ENCODE measurements around the gene IGSF1.

DNA sequence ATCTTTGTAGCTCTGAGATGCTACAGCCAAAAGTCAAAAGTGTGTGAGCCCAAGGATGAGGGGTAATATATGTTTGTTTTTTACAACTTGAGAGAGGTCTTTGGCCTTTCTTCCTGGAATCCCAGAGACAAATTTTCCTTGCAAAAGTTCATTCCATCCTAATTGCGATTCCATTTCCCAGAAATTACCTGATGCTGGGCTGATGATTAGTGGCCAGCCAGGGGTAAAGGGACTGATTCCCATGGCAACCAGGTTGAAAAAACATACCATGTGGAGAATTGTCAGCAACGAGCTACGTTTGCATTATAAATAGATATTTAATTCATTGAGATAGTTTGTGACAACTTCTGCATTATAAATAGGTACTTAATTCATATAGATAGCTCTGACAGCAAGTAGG is 17.8 kb downstream of the IGSF1 start:
- TF ChIP-seq CTCF (IDR thresholded peaks at IDR 0.05) (no peak), POLR2AphosphoS5 (IDR thresholded peaks at IDR 0.05; ENCODE audit: low read depth, low read length) (no peak), TCF7L2 (IDR thresholded peaks at IDR 0.05; ENCODE audit: low read depth, low read length) (no peak), SIN3A (IDR thresholded peaks at IDR 0.05; ENCODE audit: borderline replicate concordance, insufficient read depth, low read depth, low read length) (no peak)
- TF ChIP-seq, protein P1, sequence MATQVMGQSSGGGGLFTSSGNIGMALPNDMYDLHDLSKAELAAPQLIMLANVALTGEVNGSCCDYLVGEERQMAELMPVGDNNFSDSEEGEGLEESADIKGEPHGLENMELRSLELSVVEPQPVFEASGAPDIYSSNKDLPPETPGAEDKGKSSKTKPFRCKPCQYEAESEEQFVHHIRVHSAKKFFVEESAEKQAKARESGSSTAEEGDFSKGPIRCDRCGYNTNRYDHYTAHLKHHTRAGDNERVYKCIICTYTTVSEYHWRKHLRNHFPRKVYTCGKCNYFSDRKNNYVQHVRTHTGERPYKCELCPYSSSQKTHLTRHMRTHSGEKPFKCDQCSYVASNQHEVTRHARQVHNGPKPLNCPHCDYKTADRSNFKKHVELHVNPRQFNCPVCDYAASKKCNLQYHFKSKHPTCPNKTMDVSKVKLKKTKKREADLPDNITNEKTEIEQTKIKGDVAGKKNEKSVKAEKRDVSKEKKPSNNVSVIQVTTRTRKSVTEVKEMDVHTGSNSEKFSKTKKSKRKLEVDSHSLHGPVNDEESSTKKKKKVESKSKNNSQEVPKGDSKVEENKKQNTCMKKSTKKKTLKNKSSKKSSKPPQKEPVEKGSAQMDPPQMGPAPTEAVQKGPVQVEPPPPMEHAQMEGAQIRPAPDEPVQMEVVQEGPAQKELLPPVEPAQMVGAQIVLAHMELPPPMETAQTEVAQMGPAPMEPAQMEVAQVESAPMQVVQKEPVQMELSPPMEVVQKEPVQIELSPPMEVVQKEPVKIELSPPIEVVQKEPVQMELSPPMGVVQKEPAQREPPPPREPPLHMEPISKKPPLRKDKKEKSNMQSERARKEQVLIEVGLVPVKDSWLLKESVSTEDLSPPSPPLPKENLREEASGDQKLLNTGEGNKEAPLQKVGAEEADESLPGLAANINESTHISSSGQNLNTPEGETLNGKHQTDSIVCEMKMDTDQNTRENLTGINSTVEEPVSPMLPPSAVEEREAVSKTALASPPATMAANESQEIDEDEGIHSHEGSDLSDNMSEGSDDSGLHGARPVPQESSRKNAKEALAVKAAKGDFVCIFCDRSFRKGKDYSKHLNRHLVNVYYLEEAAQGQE (IDR thresholded peaks at IDR 0.05; ENCODE audit: insufficient read depth in 1 of 2, low read depth in 2 of 2, low read length in 1 of 2) = no peak

Measured in Panc1 (cell line).